Loucy (cell line): ENCODE results near the gene NCOR1.

Source experiments
- CTCF ChIP-seq: fragments of 200-600 bp; sonication (generic); conservative IDR thresholded peaks from 2 replicates; pipeline ENCODE4 v1.5.1; 2014; ENCODE audit warnings: mild to moderate bottlenecking, antibody characterized with exemption, low read length
- EZH2phosphoT487 ChIP-seq: fragments of 200-600 bp; IDR thresholded peaks from 2 replicates; pipeline ENCODE4 v1.6.1; 2018; ENCODE audit warnings: antibody characterized with exemption, mild to moderate bottlenecking, moderate library complexity, borderline replicate concordance

GRCh38 chr17:16104189-16104588 is 111.1 kb downstream of the NCOR1 start:
- TF ChIP-seq EZH2phosphoT487 (no peak), CTCF (no peak)
